IPS-11a (cell line): ENCODE results near the gene LCMT1.

Source experiments
- H3K4me3 ChIP-seq: one replicate; pipeline ENCODE4 v1.5.1; 2013; ENCODE audit warnings: low read depth, low read length, control low read depth

The LCMT1 gene

GRCh38 chr16:25189305-25189704, 77.8 kb downstream of the LCMT1 start:
- H3K4me3 ChIP-seq, result no peak overlapping the region

GRCh38 chr16:25192096-25192495, 80.6 kb downstream of the LCMT1 start:
- H3K4me3 ChIP-seq, result no peak overlapping the region

- no peak overlapping the region for H3K4me3 ChIP-seq
Measured at GRCh38 chr16:25194273-25194878, 82.8 kb downstream of the LCMT1 start.

GRCh38 chr16:25198021-25198420, 86.5 kb downstream of the LCMT1 start:
- H3K4me3 ChIP-seq, result no peak overlapping the region

GRCh38 chr16:25199457-25199856, 87.9 kb downstream of the LCMT1 start:
- no peak overlapping the region for H3K4me3 ChIP-seq

- no peak overlapping the region for H3K4me3 ChIP-seq
Measured at GRCh38 chr16:25210758-25211157, 99.2 kb downstream of the LCMT1 start.

GRCh38 chr16:25212636-25213035, 101.1 kb downstream of the LCMT1 start:
- no peak overlapping the region for H3K4me3 ChIP-seq

GRCh38 chr16:25213709-25214397, 102.3 kb downstream of the LCMT1 start:
- H3K4me3 ChIP-seq, result no peak overlapping the region

- no peak overlapping the region for H3K4me3 ChIP-seq
Measured at GRCh38 chr16:25217112-25217511, 105.6 kb downstream of the LCMT1 start.

- H3K4me3 ChIP-seq, result no peak overlapping the region
Measured at GRCh38 chr16:25217921-25218320, 106.4 kb downstream of the LCMT1 start.

- no peak overlapping the region for H3K4me3 ChIP-seq
Measured at GRCh38 chr16:25219070-25219737, 107.7 kb downstream of the LCMT1 start.

- no peak overlapping the region for H3K4me3 ChIP-seq
Measured at GRCh38 chr16:25222959-25223358, 111.4 kb downstream of the LCMT1 start.

GRCh38 chr16:25223964-25224363, 112.4 kb downstream of the LCMT1 start:
- H3K4me3 ChIP-seq, result no peak overlapping the region

- no peak overlapping the region for H3K4me3 ChIP-seq
Measured at GRCh38 chr16:25224731-25225319, 113.3 kb downstream of the LCMT1 start.
